Right kidney (tissue), 9 donors: ENCODE data around the gene CDC123.
"Not testable (repeated sequence)": the region's sequence is repeated elsewhere in the genome, so short reads cannot be mapped to it uniquely, and the experiment has no call there.

ENCODE experiments used
- DNase-seq: peaks from one replicate; pipeline ENCODE4 v3.0.0-alpha.2; 2016
- long read RNA-seq, 8 donors: transcript quantifications; one replicate each; lab custom pipeline, GENCODE V29; 2026

The CDC123 gene, protein sequence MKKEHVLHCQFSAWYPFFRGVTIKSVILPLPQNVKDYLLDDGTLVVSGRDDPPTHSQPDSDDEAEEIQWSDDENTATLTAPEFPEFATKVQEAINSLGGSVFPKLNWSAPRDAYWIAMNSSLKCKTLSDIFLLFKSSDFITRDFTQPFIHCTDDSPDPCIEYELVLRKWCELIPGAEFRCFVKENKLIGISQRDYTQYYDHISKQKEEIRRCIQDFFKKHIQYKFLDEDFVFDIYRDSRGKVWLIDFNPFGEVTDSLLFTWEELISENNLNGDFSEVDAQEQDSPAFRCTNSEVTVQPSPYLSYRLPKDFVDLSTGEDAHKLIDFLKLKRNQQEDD
- long read RNA-seq, donor 1, transcript CDC123-201 (13 exons, 1,542 nt), result major isoform, 29 of 62 reads
- long read RNA-seq, donor 1, partial matches to known transcripts, result 31 of 62 reads
- long read RNA-seq, donor 1, other reads (novel, unspliced or antisense), result 0 of 62 reads
- long read RNA-seq, donor 2, transcript CDC123-201 (13 exons, 1,542 nt), result major isoform, 13 of 22 reads
- long read RNA-seq, donor 2, partial matches to known transcripts, result 8 of 22 reads
- long read RNA-seq, donor 2, other reads (novel, unspliced or antisense), result 0 of 22 reads
- long read RNA-seq, donor 3, transcript CDC123-201 (13 exons, 1,542 nt), result major isoform, 9 of 17 reads
- long read RNA-seq, donor 3, partial matches to known transcripts, result 8 of 17 reads
- long read RNA-seq, donor 3, other reads (novel, unspliced or antisense), result 0 of 17 reads
- long read RNA-seq, donor 4, transcript CDC123-201 (13 exons, 1,542 nt), result major isoform, 29 of 49 reads
- long read RNA-seq, donor 4, partial matches to known transcripts, result 19 of 49 reads
- long read RNA-seq, donor 4, other reads (novel, unspliced or antisense), result 0 of 49 reads
- long read RNA-seq, donor 5, transcript CDC123-201 (13 exons, 1,542 nt), result major isoform, 34 of 69 reads
- long read RNA-seq, donor 5, partial matches to known transcripts, result 26 of 69 reads
- long read RNA-seq, donor 5, other reads (novel, unspliced or antisense), result 8 of 69 reads
- long read RNA-seq, donor 6, transcript CDC123-201 (13 exons, 1,542 nt), result major isoform, 30 of 51 reads
- long read RNA-seq, donor 6, partial matches to known transcripts, result 21 of 51 reads
- long read RNA-seq, donor 6, other reads (novel, unspliced or antisense), result 0 of 51 reads
- long read RNA-seq, donor 7, transcript CDC123-201 (13 exons, 1,542 nt), result major isoform, 32 of 68 reads
- long read RNA-seq, donor 7, partial matches to known transcripts, result 31 of 68 reads
- long read RNA-seq, donor 7, other reads (novel, unspliced or antisense), result 0 of 68 reads
- long read RNA-seq, donor 8, transcript CDC123-201 (13 exons, 1,542 nt), result major isoform, 22 of 35 reads
- long read RNA-seq, donor 8, partial matches to known transcripts, result 12 of 35 reads
- long read RNA-seq, donor 8, other reads (novel, unspliced or antisense), result 0 of 35 reads

DNA sequence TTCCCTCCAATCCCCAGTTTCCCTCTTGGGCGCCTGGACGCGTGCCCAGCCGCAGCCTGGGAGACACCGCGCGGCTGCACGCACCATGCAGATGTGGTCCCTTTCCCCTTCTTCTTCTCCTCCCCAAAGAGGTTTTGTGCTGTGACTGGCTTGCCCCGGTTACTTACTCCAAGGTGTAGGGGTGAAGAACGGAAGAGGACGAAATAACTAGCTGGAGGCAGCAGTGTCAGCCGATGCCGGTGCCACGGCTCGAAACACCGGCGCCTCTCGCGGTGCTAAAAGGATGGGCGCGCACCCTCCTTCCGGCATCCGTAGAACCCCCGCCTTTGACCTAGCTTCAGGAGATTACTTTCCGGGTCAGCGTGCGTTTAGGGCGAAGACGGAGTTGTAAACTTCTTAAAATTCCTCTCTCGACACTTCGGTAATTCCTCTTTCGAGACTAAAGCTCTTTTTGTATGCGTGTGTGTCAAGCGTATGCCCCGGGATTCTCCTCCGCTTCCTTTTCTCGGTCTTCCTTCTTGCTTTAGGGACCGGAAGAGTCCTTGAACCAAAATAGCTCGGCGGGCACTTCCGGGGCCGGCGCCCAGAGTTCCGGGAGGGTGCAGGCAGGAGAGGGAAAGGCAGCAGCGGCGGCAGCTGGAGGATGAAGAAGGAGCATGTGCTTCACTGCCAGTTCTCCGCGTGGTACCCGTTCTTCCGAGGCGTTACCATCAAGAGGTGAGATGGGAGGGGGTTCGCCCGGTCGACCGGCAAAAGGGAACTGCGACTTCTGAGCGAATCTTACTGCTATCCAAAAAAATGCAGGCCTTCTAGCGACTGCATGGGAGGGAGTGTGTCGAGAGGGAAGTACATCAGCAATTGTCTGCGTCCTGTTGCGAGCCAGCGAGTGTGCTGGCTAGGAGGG is at the start of gene CDC123, which contains the start of gene NUDT5:
Gene CDC123, plus strand, starts transcription at position 586 of the 904 bp plus-strand sequence. Its CDS starts 58 bp downstream, at position 644.
Gene NUDT5, minus strand, starts transcription at position 289 of the 904 bp plus-strand sequence. CDS start 9,600 bp downstream, outside the sequence.
- DNase-seq, result peak; percentile 97

DNA sequence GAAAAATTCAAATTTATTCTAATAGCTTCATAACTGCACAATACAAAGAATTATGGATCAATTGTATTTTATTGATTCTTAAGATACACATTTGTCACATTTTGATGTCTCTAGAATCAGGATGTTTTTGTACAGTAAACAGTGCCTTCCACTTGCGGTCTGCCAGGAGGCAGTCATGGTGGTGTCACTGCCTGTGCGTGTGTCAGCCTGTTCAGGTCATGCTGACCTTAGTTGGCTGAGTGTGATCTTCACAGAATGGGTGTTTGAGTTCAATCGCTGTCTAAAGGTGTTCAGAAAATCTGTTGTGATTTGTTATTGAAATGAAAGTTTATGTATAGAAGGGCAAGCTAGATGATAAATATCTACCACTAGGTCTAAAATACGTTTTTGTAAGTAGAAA is 45.8 kb upstream of the CDC123 start:
- DNase-seq, result no peak

DNA sequence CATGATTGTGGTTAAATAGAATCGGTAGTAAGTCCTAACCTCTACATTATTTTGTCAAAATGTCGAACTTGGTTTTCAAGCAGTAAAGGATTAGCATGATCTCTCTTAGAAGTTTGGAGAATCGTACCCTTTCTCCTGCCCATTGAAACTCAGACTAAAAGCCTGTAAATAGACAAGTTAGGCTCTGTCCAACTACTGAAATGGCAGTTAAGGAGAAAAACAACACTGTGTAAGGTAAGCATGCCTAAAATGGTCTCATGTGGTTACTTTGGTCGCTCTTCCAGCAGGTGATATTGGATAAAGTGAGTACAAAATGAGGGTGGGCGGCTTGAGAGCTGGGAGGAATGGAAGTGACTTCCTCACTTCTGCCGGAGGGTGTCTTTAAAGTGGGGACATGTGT is 41.5 kb upstream of the CDC123 start:
- DNase-seq, result no peak

DNA sequence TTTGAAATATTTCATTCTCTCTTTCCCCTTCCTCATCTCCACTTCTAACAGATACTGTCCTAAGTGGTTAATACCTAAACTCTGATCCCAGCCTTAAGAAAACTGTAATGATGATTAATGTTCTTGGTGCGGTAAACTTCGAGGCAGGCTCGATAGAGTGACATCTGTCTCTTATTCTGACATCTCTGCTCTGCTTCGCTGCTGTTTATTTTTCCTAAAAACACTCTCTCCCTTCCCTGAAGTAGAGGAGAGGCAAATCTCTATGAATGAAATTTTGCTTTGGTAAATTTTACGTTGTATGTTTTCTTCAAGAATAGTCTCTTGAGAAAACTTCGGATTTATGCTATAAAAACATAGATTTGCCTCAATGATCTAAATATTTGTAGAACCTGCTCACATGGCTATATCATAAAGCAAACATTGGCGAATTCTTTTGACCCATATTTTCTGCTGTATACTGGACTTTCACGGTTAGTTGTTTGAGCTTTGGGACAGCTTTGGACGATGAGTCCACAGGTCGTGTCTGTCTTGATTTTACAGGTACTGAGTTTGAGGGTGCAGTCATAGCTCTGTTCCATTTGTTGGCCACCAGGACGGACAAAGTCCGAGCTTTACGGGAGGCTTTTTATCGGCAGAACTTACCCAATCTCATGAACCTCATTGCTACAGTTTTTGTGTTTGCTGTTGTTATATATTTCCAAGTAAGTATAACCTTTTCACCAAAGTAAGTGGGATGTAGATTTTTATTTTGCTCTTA is 39.4 kb upstream of the CDC123 start:
- no peak for DNase-seq

DNA sequence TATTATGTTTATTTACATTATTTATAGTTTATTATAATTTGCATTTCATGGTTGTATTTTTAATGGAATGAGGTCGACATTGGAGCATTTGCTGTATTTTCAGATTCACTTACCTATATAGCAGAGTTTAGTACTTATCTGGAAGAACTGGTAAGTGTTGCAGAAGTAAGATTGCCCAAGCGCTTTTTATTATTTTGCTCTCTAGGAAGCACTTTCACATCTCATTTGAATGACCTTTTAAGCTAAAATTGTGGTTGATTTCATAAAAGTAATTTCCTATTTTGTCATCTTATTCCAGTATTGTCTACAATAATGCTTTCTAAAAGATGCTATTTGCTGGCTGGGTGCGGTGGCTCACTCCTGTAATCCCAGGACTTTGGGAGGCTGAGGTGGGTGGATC is 37.9 kb upstream of the CDC123 start:
- no peak for DNase-seq

DNA sequence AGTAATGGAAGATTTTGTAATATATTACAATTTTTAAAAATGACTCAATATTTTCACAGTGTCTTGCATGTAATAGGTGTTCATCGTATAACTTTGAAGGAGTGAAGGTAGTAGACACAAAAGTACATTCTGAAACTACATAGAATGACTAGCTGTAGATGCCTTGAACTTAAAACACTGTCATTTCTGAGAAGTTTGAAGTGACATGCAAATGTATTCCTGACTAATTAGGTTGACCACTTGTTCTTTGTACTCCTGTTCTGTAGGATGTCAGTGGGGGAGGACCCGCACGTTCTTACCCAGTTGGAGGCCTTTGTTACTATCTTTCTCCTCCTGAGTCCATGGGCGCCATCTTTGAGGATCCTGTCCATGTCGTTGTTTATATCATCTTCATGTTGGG is 35.3 kb upstream of the CDC123 start:
- DNase-seq, result no peak

DNA sequence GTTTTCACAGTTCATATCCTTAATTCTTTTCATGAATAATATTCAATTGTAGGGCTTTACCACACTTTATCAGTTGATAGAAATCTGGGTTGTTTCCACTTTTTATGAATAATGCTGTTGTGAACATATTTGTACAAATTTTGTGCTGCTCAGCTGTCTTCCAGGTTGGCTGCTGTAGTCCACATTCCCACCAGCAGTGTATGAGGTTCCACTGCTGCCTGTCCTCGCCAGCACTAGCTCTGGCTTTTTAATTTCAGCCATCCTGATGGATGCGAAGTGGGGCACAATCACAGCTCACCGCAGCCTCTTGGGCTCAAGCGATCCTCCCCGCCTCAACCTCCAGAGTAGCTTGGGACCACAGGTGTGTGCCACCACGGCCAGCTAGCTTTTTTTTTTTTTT is 33.1 kb upstream of the CDC123 start:
- no peak for DNase-seq

DNA sequence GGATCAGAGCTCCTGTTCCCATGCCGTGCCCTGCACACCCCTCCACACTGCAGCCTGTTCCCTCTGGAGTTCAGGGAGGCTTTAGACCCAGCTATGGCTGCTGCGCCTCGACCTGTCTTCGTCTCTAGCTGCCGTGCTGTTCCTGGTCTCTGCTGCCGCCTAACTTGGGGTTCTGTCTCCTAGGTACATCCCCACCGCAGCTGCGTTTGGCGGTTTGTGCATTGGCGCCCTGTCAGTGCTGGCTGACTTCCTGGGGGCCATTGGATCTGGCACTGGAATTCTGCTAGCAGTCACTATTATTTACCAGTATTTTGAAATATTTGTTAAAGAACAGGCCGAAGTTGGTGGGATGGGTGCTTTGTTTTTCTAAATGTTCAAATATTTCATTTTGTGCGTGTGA is 31.9 kb upstream of the CDC123 start:
- DNase-seq, result no peak

DNA sequence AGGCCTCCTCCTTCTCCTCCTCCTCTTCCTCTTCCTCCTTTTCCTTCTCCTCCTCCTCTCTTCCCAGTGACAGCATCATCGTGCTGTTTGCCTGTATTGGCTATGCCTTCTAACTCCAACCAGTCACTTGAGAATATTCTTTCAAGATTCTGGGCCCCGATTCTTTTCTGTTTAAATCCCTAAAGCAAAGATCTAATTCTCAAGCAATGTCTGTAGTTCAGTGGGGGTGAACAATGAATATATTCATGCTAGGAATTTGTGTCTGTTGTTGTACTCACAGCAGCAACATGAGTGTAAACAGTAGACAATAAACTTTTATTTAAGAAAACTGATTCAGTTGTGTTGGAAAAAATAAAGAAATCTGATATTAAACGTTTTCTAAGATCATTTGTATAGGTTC is 31.0 kb upstream of the CDC123 start:
- no peak for DNase-seq

DNA sequence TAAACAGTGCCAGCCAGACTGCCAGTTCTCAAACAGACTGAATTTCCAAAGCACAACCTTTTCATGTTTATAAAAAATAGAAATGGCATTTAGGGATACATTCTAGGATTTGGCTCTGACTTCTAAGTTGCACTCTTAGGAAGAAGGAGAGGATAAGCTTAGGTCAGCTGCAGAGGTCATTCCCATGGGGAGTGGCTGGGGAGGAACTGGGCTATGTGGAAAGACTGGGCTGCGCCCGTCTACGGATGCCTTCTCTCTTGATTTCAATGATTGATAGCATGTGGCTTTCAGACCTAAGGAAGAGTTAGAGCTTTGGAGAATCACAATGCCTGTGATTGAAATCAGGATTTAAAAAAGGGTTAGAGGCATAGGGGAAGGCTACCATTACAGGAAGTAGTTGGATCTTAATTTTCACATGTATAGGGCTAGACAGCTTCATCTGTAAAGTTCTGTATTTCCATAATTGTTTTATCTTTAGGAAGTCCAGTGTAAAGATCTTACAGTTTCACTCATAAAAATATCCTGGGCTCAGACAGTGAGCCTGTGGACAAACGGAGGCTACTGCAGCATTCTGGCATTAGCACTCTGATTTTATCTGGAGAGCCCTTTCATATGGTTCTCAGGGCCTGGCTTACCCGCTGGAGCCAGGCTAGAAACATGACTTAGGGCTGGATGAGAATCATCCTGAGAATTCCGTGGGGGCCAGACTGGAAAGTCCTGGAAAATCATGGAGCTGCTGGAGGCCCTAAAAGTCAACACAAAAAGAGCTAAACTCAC is 29.8 kb upstream of the CDC123 start:
- DNase-seq, result no peak

DNA sequence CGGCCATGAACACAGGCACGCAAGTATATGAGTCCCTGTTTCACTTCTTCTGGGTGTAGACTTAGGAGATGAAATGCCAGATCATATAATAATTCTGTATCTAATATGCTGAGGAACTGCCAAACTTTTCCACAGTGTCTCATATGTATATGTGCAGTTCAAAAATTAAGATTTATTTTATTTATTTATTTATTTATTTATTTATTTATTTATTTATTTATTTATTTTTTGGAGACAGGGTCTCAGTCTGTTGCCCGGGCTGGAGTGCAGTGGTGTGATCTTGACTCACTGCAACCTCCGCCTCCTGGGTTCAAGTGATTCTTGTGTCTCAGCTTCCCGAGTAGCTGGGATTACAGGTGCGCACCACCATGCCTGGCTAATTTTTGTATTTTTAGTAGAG is 24.5 kb upstream of the CDC123 start:
- DNase-seq, result not testable (repeated sequence)

DNA sequence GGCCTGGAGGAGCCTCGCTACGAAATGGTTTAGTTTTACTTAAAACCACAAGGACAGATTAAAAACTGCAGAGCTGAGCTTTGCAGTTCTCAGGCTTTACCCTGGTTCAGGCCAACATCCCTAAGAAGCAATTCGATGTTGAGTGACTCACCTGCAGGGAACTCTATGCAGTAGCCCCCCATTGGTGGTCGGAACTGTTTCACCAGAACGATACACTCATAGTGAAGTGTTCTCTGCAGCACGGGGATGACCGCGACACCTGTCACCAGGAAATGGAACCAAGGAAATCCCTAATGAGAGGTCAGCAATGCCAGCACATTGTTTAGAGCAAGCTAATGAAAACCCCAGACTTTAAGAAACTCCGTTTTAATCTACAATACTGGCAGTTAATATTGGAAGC is 18.3 kb upstream of the CDC123 start:
- DNase-seq, result no peak

DNA sequence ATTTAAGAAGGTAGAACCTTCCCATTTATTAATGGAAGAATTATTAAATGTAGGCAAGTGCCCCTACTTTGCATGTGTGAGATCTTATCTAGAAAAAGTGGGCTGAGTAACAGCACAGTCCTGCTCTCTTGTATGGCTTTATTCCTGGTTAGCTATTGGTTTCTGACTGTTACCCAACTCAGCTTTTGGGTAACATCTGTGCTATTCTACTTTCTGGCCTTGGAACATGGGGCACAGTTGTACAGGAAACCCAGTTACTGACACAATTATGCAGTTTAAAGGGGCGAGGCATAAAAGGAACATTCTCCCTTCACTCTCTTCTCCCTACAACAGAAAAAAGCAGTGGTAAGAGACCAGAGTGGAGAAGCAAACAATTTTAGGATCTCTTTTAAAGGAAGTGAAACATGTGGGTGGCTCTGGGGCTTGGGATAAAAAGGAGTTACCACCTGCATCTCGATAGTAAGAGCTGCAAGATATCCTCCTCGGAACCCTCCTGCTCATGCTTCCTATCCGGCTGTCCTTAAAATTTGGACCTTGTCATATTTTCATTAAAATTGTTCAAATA is 16.3 kb upstream of the CDC123 start:
- no peak for DNase-seq

DNA sequence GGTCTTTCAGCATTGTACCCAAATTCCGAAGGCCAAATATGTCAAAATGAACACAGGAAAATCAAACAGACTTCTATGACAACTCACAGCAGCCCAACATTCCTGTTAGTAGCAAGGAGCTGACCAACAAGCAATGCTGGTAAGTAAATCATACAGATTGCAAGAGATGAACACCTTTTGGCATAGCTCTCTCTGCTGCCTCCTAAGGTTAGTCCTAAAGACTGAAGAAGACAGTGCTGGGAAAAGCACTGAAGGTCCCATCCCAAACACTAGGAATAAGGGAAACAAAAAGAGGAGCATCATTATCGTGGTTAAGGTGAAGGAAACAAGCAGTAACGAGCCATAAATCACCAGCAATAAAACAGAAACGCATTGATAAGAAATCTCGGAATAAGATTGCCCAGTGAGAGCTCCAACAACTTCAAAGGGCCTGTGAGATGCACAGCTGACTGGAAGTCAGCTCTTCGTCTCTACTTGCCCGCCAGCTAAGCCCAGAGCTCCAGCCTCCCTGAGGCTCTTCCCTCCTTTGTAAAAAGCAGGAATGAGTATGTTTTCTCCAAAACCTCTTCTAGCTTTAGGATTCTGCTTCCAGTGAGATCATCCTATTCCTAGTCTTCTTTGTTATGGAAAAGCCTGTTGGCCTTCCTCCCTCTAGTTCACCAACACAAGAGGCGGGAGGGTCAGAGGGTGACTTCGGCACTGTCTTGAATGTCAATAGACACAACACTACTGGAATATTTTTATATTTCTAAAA is 15.6 kb upstream of the CDC123 start:
- no peak for DNase-seq

DNA sequence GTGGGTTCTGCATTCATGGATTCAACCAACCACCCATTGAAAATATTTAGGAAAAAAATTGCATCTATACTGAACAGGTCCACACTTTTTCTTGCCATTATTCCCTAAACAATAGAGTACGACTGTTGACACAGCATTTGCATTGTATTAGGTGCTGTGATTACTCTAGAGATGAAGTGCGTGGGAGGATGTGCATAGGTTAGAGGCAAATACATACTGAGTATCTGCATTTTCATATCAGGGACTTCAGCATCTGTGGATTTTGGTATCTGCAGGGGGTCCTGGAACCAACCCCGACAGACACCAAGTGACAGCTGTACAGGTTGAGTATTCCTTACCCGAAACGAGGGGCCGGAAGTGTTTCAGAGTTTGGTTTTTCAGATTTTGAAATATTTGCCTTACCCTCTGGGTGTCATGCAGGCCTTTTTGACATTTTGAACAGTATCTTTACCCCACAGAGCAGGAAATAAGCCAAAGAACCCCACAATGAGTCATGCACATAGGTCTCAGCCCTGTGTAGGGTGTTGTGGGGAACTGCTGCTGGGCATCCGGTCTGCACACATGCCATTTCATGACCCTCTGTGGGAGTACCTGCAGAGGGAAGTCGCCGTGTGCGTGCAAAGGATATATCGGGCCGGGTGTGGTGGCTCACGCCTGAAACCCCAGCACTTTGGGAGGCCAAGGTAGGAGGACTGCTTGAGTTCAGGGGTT is 14.8 kb upstream of the CDC123 start:
- DNase-seq, result no peak

DNA sequence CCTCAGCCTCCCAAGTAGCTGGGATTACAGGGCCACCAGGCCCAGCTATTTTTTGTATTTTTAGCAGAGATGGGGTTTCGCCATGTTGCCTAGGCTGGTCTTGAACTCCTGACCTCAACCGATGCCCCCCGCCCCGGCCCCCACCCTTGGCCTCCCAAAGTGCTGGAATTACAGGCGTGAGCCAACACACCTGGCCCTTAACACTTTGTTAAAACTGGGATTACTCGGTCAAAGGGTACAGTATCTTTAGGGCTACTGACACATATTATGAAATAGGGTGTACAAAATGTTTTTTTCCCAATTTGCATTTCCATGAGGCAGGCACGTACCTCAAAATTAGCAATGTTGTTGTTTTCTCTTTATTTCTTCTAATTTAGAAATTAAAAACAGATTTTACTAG is 11.8 kb upstream of the CDC123 start:
- DNase-seq, result no peak

DNA sequence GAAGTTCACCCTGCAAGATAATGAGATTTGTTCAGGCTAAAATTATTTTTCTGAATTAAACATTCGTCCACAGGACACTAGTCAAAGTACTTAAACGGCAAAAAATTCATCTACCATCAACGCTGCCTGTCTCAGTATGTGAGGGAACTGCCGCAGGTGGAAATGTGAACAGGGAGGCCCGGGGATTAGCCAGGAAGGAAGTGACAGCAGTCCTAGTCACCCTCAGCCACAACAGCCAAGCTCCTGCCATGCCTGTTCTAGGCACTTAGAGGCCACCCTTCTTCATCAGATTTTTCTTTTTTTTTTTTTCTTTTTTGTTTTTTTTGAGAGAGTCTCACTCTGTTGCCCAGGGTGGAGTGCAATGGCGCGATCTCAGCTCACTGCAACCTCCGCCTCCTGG is 9.7 kb upstream of the CDC123 start:
- DNase-seq, result no peak
